ENCODE data around the gene SLC38A10. TPM values are rescaled to one million over a fixed set of nuclear protein-coding genes. Genes with fewer than 3 reads are reported as not detected.

SLC38A10 gene
- total and polyA plus RNA-seq, 2 of the 13 experiments (the other 11 are each of a cell fraction or from before 2014, with no cell fraction given) = 23.4 to 55.8 TPM

- TF ChIP-seq, protein P1, sequence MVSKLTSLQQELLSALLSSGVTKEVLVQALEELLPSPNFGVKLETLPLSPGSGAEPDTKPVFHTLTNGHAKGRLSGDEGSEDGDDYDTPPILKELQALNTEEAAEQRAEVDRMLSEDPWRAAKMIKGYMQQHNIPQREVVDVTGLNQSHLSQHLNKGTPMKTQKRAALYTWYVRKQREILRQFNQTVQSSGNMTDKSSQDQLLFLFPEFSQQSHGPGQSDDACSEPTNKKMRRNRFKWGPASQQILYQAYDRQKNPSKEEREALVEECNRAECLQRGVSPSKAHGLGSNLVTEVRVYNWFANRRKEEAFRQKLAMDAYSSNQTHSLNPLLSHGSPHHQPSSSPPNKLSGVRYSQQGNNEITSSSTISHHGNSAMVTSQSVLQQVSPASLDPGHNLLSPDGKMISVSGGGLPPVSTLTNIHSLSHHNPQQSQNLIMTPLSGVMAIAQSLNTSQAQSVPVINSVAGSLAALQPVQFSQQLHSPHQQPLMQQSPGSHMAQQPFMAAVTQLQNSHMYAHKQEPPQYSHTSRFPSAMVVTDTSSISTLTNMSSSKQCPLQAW (CRISPR knock-in tag; IDR thresholded peaks at IDR 0.05) = no peak
- TF ChIP-seq HIC2 (CRISPR knock-in tag; IDR thresholded peaks at IDR 0.05; ENCODE audit: low read depth) (peak; percentile 53; the same call in 1 of the 2 replicates), ZNF781 (CRISPR knock-in tag; IDR thresholded peaks at IDR 0.05; ENCODE audit: borderline replicate concordance, not compliant biosample characterization) (no peak), LBX2 (CRISPR knock-in tag; IDR thresholded peaks at IDR 0.05; ENCODE audit: borderline replicate concordance) (0 out of 2 replicates have a peak, but pooled peaks have one; percentile 73), PTBP1 (IDR thresholded peaks at IDR 0.05; ENCODE audit: low read depth, low read length, poor library complexity, severe bottlenecking) (no peak), ZBTB20 (CRISPR knock-in tag; IDR thresholded peaks at IDR 0.05; ENCODE audit: borderline replicate concordance, low read depth) (no peak), ZNF20 (CRISPR knock-in tag; IDR thresholded peaks at IDR 0.05) (no peak), ZNF891 (CRISPR knock-in tag; IDR thresholded peaks at IDR 0.05) (no peak), PLRG1 (conservative IDR thresholded peaks at IDR 0.05) (no peak), ARNT2 (CRISPR knock-in tag; IDR thresholded peaks at IDR 0.05; ENCODE audit: low read depth) (no peak; the same call in 1 of the 2 replicates), FIP1L1 (IDR thresholded peaks at IDR 0.05; ENCODE audit: borderline replicate concordance, insufficient read depth, low read depth, low read length) (no peak), RORA (CRISPR knock-in tag; IDR thresholded peaks at IDR 0.05) (no peak), HNF4A (CRISPR knock-in tag; IDR thresholded peaks at IDR 0.05) (no peak; the same call in none of the 2 replicates), YEATS2 (CRISPR knock-in tag; IDR thresholded peaks at IDR 0.05; ENCODE audit: borderline replicate concordance) (no peak), TGIF2 (CRISPR knock-in tag; IDR thresholded peaks at IDR 0.05) (no peak), FOXP1 (IDR thresholded peaks at IDR 0.05) (no peak), FOXP1 (CRISPR knock-in tag; IDR thresholded peaks at IDR 0.05) (no peak), ZNF33A (CRISPR knock-in tag; IDR thresholded peaks at IDR 0.05; ENCODE audit: borderline replicate concordance) (no peak), ZNF557 (CRISPR knock-in tag; IDR thresholded peaks at IDR 0.05) (no peak), YEATS4 (CRISPR knock-in tag; IDR thresholded peaks at IDR 0.05; ENCODE audit: borderline replicate concordance) (no peak), ZBTB1 (CRISPR knock-in tag; IDR thresholded peaks at IDR 0.05; ENCODE audit: borderline replicate concordance) (no peak), TCF7 (IDR thresholded peaks at IDR 0.05; ENCODE audit: low read depth) (no peak)
- TF ChIP-seq, protein P2, sequence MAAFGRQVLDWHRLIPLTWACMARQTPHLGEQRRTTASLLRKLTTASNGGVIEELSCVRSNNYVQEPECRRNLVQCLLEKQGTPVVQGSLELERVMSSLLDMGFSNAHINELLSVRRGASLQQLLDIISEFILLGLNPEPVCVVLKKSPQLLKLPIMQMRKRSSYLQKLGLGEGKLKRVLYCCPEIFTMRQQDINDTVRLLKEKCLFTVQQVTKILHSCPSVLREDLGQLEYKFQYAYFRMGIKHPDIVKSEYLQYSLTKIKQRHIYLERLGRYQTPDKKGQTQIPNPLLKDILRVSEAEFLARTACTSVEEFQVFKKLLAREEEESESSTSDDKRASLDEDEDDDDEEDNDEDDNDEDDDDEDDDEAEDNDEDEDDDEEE (CRISPR knock-in tag; IDR thresholded peaks at IDR 0.05) = no peak
- TF ChIP-seq, protein P3, sequence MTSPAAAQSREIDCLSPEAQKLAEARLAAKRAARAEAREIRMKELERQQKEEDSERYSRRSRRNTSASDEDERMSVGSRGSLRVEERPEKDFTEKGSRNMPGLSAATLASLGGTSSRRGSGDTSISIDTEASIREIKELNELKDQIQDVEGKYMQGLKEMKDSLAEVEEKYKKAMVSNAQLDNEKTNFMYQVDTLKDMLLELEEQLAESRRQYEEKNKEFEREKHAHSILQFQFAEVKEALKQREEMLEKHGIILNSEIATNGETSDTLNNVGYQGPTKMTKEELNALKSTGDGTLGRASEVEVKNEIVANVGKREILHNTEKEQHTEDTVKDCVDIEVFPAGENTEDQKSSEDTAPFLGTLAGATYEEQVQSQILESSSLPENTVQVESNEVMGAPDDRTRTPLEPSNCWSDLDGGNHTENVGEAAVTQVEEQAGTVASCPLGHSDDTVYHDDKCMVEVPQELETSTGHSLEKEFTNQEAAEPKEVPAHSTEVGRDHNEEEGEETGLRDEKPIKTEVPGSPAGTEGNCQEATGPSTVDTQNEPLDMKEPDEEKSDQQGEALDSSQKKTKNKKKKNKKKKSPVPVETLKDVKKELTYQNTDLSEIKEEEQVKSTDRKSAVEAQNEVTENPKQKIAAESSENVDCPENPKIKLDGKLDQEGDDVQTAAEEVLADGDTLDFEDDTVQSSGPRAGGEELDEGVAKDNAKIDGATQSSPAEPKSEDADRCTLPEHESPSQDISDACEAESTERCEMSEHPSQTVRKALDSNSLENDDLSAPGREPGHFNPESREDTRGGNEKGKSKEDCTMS (CRISPR knock-in tag; conservative IDR thresholded peaks at IDR 0.05) = no peak
Measured at GRCh38 chr17:81245024-81245664, 50.0 kb downstream of the SLC38A10 start (continued).

All from HepG2 (cell line).